Effector CD8-positive, alpha-beta T cell (primary cell): ENCODE measurements around the gene HEPACAM.

Experiments
- DNase-seq: peaks from one replicate; lab custom pipeline; 2025; lab: John Stamatoyannopoulos, UW

Gene HEPACAM

GRCh38 chr11:124899383-124900145 is 36.3 kb downstream of the HEPACAM start:
- no peak for DNase-seq

GRCh38 chr11:124898711-124899110 is 37.1 kb downstream of the HEPACAM start:
- no peak for DNase-seq

GRCh38 chr11:124898263-124898680 is 37.6 kb downstream of the HEPACAM start:
- no peak for DNase-seq

- no peak for DNase-seq
These were observed 38.1 kb downstream of the HEPACAM start, which contains the start of gene ROBO4 for GRCh38 chr11:124897674-124898262. Gene ROBO4 (minus strand): TSS chr11:124897865. CDS start chr11:124897795, 70 bp downstream.

GRCh38 chr11:124896821-124897391 is 38.9 kb downstream of the HEPACAM start:
- DNase-seq = no peak

GRCh38 chr11:124896071-124896750 is 39.6 kb downstream of the HEPACAM start:
- no peak for DNase-seq

- no peak for DNase-seq
These were observed 40.3 kb downstream of the HEPACAM start for GRCh38 chr11:124895471-124895971.

- DNase-seq = no peak
These were observed 41.0 kb downstream of the HEPACAM start for GRCh38 chr11:124894606-124895430.

- DNase-seq = no peak
These were observed 42.0 kb downstream of the HEPACAM start for GRCh38 chr11:124893781-124894401.

GRCh38 chr11:124892750-124893454 is 42.9 kb downstream of the HEPACAM start:
- DNase-seq = no peak

GRCh38 chr11:124892146-124892545 is 43.7 kb downstream of the HEPACAM start:
- DNase-seq = no peak

- no peak for DNase-seq
These were observed 44.4 kb downstream of the HEPACAM start for GRCh38 chr11:124891373-124891861.

GRCh38 chr11:124890683-124891372 is 45.0 kb downstream of the HEPACAM start:
- no peak for DNase-seq

GRCh38 chr11:124890151-124890550 is 45.7 kb downstream of the HEPACAM start:
- DNase-seq = no peak

- DNase-seq = no peak
These were observed 46.4 kb downstream of the HEPACAM start for GRCh38 chr11:124889191-124890091.

- no peak for DNase-seq
These were observed 48.2 kb downstream of the HEPACAM start for GRCh38 chr11:124887667-124888013.

- DNase-seq = no peak
These were observed 48.7 kb downstream of the HEPACAM start for GRCh38 chr11:124886978-124887666.

GRCh38 chr11:124886476-124886875 is 49.4 kb downstream of the HEPACAM start:
- no peak for DNase-seq
